ENCODE measurements around the gene AGAP1. TPM values are rescaled to one million over a fixed set of nuclear protein-coding genes. Genes with fewer than 3 reads are reported as not detected.

AGAP1 gene
- polyA plus RNA-seq, 1 donor from 2014 or later, result 17.4 TPM

GRCh38 chr2:235536711-235537110 is 42.9 kb downstream of the AGAP1 start:
- Histone ChIP-seq H3K9me2 (ENCODE audit: insufficient read depth, low read length) (no peaks in the 10 kb centered on the region), H3K4me3 (ENCODE audit: low read length) (no peak overlapping the region), H3K27me3 (ENCODE audit: insufficient read depth, low read depth, low read length) (no peaks in the 10 kb centered on the region), H3K27ac (ENCODE audit: low read length) (no peak overlapping the region), H3K9me3 (ENCODE audit: low read length) (no peaks in the 10 kb centered on the region), H3K36me3 (ENCODE audit: insufficient read depth, low read length) (no peaks in the 10 kb centered on the region), H2AFZ (ENCODE audit: low read depth, low read length) (no peak overlapping the region), H3K4me2 (ENCODE audit: low read length) (no peak overlapping the region), H3F3A (ENCODE audit: insufficient read depth, low read length, poor library complexity, severe bottlenecking) (no peaks in the 10 kb centered on the region), H3K79me2 (replicated peaks; ENCODE audit: insufficient read depth, low read length) (peaks cover 33% of the 10 kb centered on the region), H3K9ac (ENCODE audit: low read length) (no peak overlapping the region), H4K20me1 (ENCODE audit: insufficient read depth) (peaks cover 2% of the 10 kb centered on the region)
- no peak for TF ChIP-seq TAF1 (IDR thresholded peaks at IDR 0.05; ENCODE audit: low read depth)
- TF ChIP-seq RAD21 (conservative IDR thresholded peaks at IDR 0.05), result no peak
- TF ChIP-seq EP300 (conservative IDR thresholded peaks at IDR 0.05; ENCODE audit: poor library complexity, severe bottlenecking), result no peak
- no peak for TF ChIP-seq REST (IDR thresholded peaks at IDR 0.05; ENCODE audit: borderline replicate concordance)
- TF ChIP-seq MXI1 (conservative IDR thresholded peaks at IDR 0.05; ENCODE audit: poor library complexity, severe bottlenecking), result no peak
- TF ChIP-seq POLR2AphosphoS5 (IDR thresholded peaks at IDR 0.05), result no peak
- TF ChIP-seq CTCF (IDR thresholded peaks at IDR 0.05; ENCODE audit: poor library complexity, severe bottlenecking), result no peak
- no peak for TF ChIP-seq EZH2 (IDR thresholded peaks at IDR 0.05; ENCODE audit: borderline replicate concordance, insufficient read depth, low read length, poor library complexity, severe bottlenecking)
- no peak for TF ChIP-seq SMC3 (conservative IDR thresholded peaks at IDR 0.05; ENCODE audit: poor library complexity)

- Histone ChIP-seq H3K9ac (ENCODE audit: low read length) (no peak overlapping the region), H3F3A (ENCODE audit: insufficient read depth, low read length, poor library complexity, severe bottlenecking) (no peaks in the 10 kb centered on the region), H3K27me3 (ENCODE audit: insufficient read depth, low read depth, low read length) (no peaks in the 10 kb centered on the region), H2AFZ (ENCODE audit: low read depth, low read length) (no peak overlapping the region), H3K9me3 (ENCODE audit: low read length) (no peaks in the 10 kb centered on the region), H3K4me3 (ENCODE audit: low read length) (no peak overlapping the region), H4K20me1 (ENCODE audit: insufficient read depth) (peaks cover 2% of the 10 kb centered on the region), H3K27ac (ENCODE audit: low read length) (no peak overlapping the region), H3K9me2 (ENCODE audit: insufficient read depth, low read length) (no peaks in the 10 kb centered on the region), H3K36me3 (ENCODE audit: insufficient read depth, low read length) (no peaks in the 10 kb centered on the region), H3K79me2 (replicated peaks; ENCODE audit: insufficient read depth, low read length) (peaks cover 38% of the 10 kb centered on the region), H3K4me2 (ENCODE audit: low read length) (no peak overlapping the region)
- TF ChIP-seq TAF1 (IDR thresholded peaks at IDR 0.05; ENCODE audit: low read depth), result no peak
- TF ChIP-seq RAD21 (conservative IDR thresholded peaks at IDR 0.05), result no peak
- TF ChIP-seq EZH2 (IDR thresholded peaks at IDR 0.05; ENCODE audit: borderline replicate concordance, insufficient read depth, low read length, poor library complexity, severe bottlenecking), result no peak
- no peak for TF ChIP-seq POLR2AphosphoS5 (IDR thresholded peaks at IDR 0.05)
- no peak for TF ChIP-seq SMC3 (conservative IDR thresholded peaks at IDR 0.05; ENCODE audit: poor library complexity)
- TF ChIP-seq CTCF (IDR thresholded peaks at IDR 0.05; ENCODE audit: poor library complexity, severe bottlenecking), result no peak
- TF ChIP-seq REST (IDR thresholded peaks at IDR 0.05; ENCODE audit: borderline replicate concordance), result no peak
- TF ChIP-seq EP300 (conservative IDR thresholded peaks at IDR 0.05; ENCODE audit: poor library complexity, severe bottlenecking), result no peak
- no peak for TF ChIP-seq MXI1 (conservative IDR thresholded peaks at IDR 0.05; ENCODE audit: poor library complexity, severe bottlenecking)
Observed at GRCh38 chr2:235537186-235537585, 43.3 kb downstream of the AGAP1 start.

Measured in neural cell (in vitro differentiated cells).